AG09319 (cell line): Measurements from ENCODE around the gene MINDY2.
"Not testable (repeated sequence)": the region's sequence is repeated elsewhere in the genome, so short reads cannot be mapped to it uniquely, and the experiment has no call there.

Source experiments
- DNase-seq: peaks from one replicate; pipeline ENCODE4 v3.0.0-alpha.2; 2010; ENCODE audit warnings: low read depth; ENCODE audit errors: extremely low read depth
- CTCF ChIP-seq: IDR thresholded peaks from 2 replicates; pipeline ENCODE4 v1.5.1; 2011; ENCODE audit warnings: low read depth, mild to moderate bottlenecking, inconsistent platforms, low read length, moderate library complexity

MINDY2 gene

DNA sequence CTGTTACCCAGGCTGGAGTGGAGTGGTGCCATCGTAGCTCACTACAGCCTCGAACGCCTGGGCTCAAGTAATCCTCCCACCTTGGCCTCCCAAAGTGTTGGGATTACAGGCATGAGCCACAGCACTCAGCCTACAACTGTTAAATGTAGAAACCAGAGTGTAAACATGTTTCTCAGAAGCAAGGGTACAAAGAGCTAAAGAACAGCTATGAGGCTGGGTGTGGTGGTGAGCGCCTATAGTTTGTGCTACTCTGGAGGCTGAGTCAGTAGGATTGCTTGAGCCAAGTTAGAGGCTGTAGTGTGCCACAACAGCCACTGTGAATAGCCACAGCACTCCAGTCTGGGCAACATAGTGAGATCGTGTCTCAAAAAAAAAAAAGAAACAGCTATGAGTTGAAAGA lies 4.8 kb upstream of the MINDY2 start:
- TF ChIP-seq CTCF, result no peak
- no peak for DNase-seq

DNA sequence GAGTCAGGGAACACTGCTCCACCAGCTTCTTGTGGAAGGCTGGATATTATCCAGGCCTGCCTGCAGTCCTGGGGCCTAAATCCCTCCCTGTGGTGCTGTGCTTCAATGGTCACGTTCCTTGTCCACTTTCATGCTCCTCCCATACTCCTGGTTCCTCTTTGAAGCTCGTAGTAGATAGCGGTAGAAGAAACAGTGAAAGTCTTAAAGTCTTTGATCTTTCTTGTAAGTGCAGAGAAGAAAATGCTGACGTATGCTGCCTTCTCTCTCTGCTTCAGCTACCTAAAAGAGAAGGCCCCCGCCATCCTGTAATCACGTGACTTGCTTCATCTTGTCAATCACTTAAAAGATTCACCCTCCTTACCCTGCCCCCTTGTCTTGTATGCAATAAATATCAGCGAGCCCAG lies 2.5 kb upstream of the MINDY2 start:
- not testable (repeated sequence) for DNase-seq

- no peak for TF ChIP-seq CTCF
- DNase-seq, result no peak
Observed at GRCh38 chr15:58770519-58770856, 614 bp upstream of the MINDY2 start.

- no peak for DNase-seq
- no peak for TF ChIP-seq CTCF
Observed at GRCh38 chr15:58771621-58772250, 634 bp downstream of the MINDY2 start.

DNA sequence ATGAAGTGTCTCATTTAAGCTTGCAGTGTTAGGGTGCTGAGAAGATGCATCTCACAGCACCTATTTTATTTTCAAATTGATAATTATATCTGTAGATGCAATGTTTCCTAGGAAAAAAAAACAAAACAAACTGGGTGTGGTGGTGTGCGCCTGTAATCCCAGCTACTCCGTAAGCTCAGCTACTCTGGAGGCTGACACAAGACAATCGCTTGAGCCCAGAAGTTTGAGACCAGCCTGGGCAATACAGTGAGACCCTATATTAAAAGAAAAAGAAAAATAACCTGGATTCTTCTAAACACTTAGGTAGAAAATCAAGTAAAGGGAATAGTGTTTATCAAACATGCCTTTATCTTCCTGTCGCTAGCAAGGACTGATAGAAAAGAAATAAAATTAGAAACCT lies 1.9 kb downstream of the MINDY2 start:
- DNase-seq, result no peak
- no peak for TF ChIP-seq CTCF

DNA sequence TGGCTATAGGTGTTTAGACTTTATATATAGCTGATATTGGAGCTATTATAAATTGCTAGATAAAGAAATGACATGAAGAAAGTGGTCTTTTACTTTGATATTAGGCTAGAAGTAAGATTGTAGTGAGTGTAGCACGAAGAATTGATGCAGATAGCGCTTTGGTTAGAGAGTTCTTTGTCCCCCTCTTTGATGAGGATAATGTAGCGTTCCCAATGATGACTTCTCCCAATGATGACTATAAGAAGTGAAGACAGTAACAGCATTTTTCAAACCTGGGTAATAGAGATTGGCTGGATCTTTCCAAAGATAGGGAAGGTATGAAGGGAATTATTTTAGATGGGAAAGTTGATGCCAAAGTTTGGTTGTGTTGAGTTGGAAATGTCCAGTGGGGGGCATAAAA lies 4.3 kb downstream of the MINDY2 start:
- DNase-seq, result no peak
- no peak for TF ChIP-seq CTCF

DNA sequence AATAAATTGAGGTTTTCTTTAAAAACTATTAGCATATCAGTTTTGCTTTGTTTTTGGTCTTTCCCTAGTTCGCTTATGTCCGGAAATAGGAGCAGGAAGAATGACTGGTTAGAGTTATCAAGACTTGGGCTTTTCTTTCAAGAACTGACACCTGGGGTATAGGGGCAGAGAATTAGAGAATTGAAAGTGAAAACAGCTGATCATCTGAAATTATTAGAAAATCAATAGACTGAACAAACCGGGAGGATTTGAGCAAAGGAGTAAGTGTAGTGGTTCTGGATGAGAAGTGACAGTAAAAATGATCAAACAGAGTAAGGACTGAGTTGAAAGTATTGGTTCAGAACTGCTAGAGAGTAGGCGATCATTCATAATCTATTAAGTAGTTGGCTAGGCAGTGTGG lies 6.0 kb downstream of the MINDY2 start:
- TF ChIP-seq CTCF, result no peak
- DNase-seq, result no peak

- no peak for DNase-seq
- TF ChIP-seq CTCF, result no peak
Observed at GRCh38 chr15:58779554-58779953, 8.5 kb downstream of the MINDY2 start.
